MM.1S (cell line): Measurements from ENCODE around the gene PLCB4.

Experiments used
- DNase-seq: peaks from one replicate; pipeline ENCODE4 v3.0.0-alpha.2; 2015
- H2AFZ ChIP-seq: fragments of 300-600 bp; sonication (generic); 2 replicates; pipeline ENCODE4 v1.6.0; 2016; ENCODE audit warnings: antibody characterized with exemption, low read length
- H3F3A ChIP-seq: fragments of 300-600 bp; sonication (generic); 2 replicates; pipeline ENCODE4 v1.6.1; 2016; ENCODE audit warnings: mild to moderate bottlenecking, antibody characterized with exemption, low read length, moderate library complexity, mixed read lengths; ENCODE audit not compliant: insufficient read depth
- H3K27ac ChIP-seq: fragments of 300-600 bp; sonication (generic); 2 replicates; pipeline ENCODE4 v1.5.1; 2016; ENCODE audit warnings: mild to moderate bottlenecking, low read length
- H3K27me3 ChIP-seq: fragments of 300-600 bp; sonication (generic); replicated peaks from 2 replicates; pipeline ENCODE4 v1.6.0; 2016; ENCODE audit warnings: low read length; ENCODE audit not compliant: insufficient read depth
- H3K36me3 ChIP-seq: fragments of 300-600 bp; sonication (generic); replicated peaks from 2 replicates; pipeline ENCODE4 v1.6.1; 2016; ENCODE audit warnings: mild to moderate bottlenecking, low read length, mixed read lengths; ENCODE audit not compliant: insufficient read depth
- H3K4me1 ChIP-seq: fragments of 300-600 bp; sonication (generic); 2 replicates; pipeline ENCODE4 v1.6.1; 2016; ENCODE audit warnings: low read length, mixed read lengths
- H3K4me2 ChIP-seq: fragments of 300-600 bp; sonication (generic); 2 replicates; pipeline ENCODE4 v1.6.0; 2016; ENCODE audit warnings: low read depth, low read length
- H3K4me3 ChIP-seq: fragments of 300-600 bp; sonication (generic); 2 replicates; pipeline ENCODE4 v1.5.1; 2016; ENCODE audit warnings: low read length, mixed read lengths
- H3K79me2 ChIP-seq: fragments of 300-600 bp; sonication (generic); 2 replicates; pipeline ENCODE4 v1.6.1; 2016; ENCODE audit warnings: mixed run types, low read length, mixed read lengths
- H3K9ac ChIP-seq: fragments of 300-600 bp; sonication (generic); 2 replicates; pipeline ENCODE4 v1.6.1; 2016; ENCODE audit warnings: low read length, mixed read lengths
- H3K9me2 ChIP-seq: fragments of 300-600 bp; sonication (generic); replicated peaks from 2 replicates; pipeline ENCODE4 v1.6.1; 2016; ENCODE audit warnings: mild to moderate bottlenecking, low read length, mixed read lengths; ENCODE audit not compliant: insufficient read depth
- H3K9me3 ChIP-seq: fragments of 300-600 bp; sonication (generic); replicated peaks from 2 replicates; pipeline ENCODE4 v1.6.1; 2016; ENCODE audit warnings: mild to moderate bottlenecking, low read length, mixed read lengths; ENCODE audit not compliant: insufficient read depth
- H4K20me1 ChIP-seq: fragments of 300-600 bp; sonication (generic); 2 replicates; pipeline ENCODE4 v1.6.1; 2016; ENCODE audit warnings: mild to moderate bottlenecking, low read length, moderate library complexity, mixed read lengths; ENCODE audit not compliant: insufficient read depth
- EZH2 ChIP-seq: fragments of 300-600 bp; sonication (generic); optimal IDR thresholded peaks from 2 replicates; pipeline ENCODE3; 2017; ENCODE audit warnings: low read depth, mild to moderate bottlenecking, antibody characterized with exemption, low read length, mixed read lengths
- EZH2phosphoT487 ChIP-seq: fragments of 300-600 bp; sonication (generic); IDR thresholded peaks from 2 replicates; pipeline ENCODE4 v1.6.1; 2018; ENCODE audit warnings: antibody characterized with exemption, low read length
- TF ChIP-seq, protein P1 (sequence below): fragments of 300-600 bp; sonication (generic); IDR thresholded peaks from 2 replicates; pipeline ENCODE4 v1.5.1; 2016; ENCODE audit warnings: antibody characterized with exemption, low read length, mixed read lengths

Gene PLCB4

DNA sequence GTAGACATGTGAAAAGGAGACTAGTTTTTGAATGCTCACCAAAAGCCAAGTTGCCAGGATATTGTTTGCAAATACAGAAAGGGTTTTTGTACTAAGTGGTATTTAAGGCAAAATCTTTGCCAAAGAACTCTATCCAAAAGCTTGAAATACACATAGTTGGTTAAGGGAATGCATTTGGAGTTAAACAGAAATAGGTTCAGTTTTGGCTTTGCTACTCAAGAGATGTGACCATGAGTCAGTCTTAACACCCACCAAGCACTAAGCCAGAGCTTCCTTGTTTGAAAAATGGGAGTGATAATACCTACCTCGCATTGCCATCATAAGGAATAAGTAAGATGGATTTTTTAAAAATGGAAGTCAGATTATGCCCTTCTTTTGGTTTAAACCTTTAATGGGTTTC, 253.8 kb downstream of the PLCB4 start:
- no peaks in the 10 kb centered on the region for H3K27me3 ChIP-seq
- H3K9me2 ChIP-seq, result no peaks in the 10 kb centered on the region
- no peaks in the 10 kb centered on the region for H3K9me3 ChIP-seq
- no peaks in the 10 kb centered on the region for H3K36me3 ChIP-seq
- H3F3A ChIP-seq, result no peaks in the 10 kb centered on the region
- H3K79me2 ChIP-seq, result no peaks in the 10 kb centered on the region
- no peak overlapping the region for H3K4me2 ChIP-seq
- no peak overlapping the region for H2AFZ ChIP-seq
- H3K9ac ChIP-seq, result no peak overlapping the region
- DNase-seq, result no peak
- H3K27ac ChIP-seq, result no peak overlapping the region
- TF ChIP-seq EZH2phosphoT487 (no peak), EZH2 (no peak)
- TF ChIP-seq, protein P1, sequence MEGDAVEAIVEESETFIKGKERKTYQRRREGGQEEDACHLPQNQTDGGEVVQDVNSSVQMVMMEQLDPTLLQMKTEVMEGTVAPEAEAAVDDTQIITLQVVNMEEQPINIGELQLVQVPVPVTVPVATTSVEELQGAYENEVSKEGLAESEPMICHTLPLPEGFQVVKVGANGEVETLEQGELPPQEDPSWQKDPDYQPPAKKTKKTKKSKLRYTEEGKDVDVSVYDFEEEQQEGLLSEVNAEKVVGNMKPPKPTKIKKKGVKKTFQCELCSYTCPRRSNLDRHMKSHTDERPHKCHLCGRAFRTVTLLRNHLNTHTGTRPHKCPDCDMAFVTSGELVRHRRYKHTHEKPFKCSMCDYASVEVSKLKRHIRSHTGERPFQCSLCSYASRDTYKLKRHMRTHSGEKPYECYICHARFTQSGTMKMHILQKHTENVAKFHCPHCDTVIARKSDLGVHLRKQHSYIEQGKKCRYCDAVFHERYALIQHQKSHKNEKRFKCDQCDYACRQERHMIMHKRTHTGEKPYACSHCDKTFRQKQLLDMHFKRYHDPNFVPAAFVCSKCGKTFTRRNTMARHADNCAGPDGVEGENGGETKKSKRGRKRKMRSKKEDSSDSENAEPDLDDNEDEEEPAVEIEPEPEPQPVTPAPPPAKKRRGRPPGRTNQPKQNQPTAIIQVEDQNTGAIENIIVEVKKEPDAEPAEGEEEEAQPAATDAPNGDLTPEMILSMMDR, result no peak
- H3K4me3 ChIP-seq, result no peak overlapping the region
- H4K20me1 ChIP-seq, result no peaks in the 10 kb centered on the region
- no peaks in the 10 kb centered on the region for H3K4me1 ChIP-seq

DNA sequence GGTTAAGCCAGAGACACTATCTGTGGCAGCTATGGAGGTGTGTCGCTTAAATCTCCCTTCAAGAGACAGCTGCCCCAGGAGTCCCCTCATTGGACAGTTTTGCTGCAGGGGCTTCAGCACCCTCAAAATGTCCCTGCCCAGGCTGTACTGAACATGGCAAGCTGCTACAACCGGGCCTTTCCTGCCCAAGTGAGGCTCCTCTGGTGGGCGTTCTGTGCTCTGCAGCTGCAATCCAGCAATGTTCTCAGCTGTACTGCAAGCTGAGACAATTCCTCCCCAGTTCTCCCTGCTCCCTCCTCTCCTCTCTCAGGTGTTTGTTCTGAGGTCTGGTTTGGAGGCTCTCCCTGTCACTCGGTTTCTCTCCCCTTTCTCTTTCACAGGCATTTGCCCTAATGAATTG, 254.7 kb downstream of the PLCB4 start:
- Histone ChIP-seq H3K9ac (no peak overlapping the region), H3K9me3 (no peaks in the 10 kb centered on the region), H3K27ac (no peak overlapping the region), H3K36me3 (no peaks in the 10 kb centered on the region), H3K4me2 (no peak overlapping the region), H3K4me3 (no peak overlapping the region), H3K9me2 (no peaks in the 10 kb centered on the region), H3F3A (no peaks in the 10 kb centered on the region), H3K79me2 (no peaks in the 10 kb centered on the region), H4K20me1 (no peaks in the 10 kb centered on the region), H3K27me3 (no peaks in the 10 kb centered on the region), H3K4me1 (no peaks in the 10 kb centered on the region), H2AFZ (no peak overlapping the region)
- no peak for DNase-seq
- TF ChIP-seq, protein P1, result peak; percentile 15
- TF ChIP-seq EZH2, result no peak
- no peak for TF ChIP-seq EZH2phosphoT487

DNA sequence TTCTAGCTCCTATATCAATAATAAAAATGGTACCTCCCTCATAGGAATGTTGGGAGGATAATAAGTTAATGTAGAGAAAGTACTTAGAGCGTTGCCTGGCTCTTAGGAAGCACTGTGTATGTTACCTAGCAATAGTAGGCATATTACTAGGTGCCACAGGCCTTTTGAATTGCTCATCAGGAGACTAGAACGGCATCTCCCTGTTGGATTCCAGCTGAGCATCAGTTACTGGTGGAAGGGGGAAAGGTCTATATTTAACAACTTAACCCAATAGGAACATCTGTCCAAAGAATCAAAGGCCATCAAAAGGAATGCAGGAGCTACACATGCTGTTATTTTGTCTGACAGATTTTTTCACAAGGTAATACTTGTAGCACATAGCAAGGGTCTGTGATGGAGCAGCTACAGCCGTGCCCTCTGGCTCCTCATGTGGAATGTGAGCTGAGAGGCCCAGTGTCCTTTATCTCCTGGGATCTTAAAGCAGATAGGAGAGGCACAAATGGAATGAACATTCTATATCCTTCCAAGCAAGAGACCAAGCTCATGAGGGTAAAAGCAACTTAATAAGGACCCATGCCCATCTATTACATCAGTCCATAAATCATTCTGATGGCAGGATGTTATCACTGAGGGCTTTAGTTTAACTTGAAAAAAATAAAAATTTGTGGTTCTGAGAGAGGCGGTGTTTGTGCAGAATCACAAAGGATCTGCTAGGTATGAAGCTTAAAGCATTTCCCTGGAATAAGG, 260.6 kb downstream of the PLCB4 start:
- Histone ChIP-seq H3K9ac (no peak overlapping the region), H3K4me1 (no peaks in the 10 kb centered on the region), H2AFZ (no peak overlapping the region), H4K20me1 (no peaks in the 10 kb centered on the region), H3K79me2 (no peaks in the 10 kb centered on the region), H3K36me3 (no peaks in the 10 kb centered on the region), H3K9me2 (no peaks in the 10 kb centered on the region), H3K4me3 (no peak overlapping the region), H3K27ac (no peak overlapping the region), H3K4me2 (no peak overlapping the region), H3F3A (no peaks in the 10 kb centered on the region), H3K9me3 (no peaks in the 10 kb centered on the region), H3K27me3 (no peaks in the 10 kb centered on the region)
- TF ChIP-seq EZH2 (no peak), EZH2phosphoT487 (no peak)
- TF ChIP-seq, protein P1, result no peak
- DNase-seq, result no peak
